Epithelial cell of proximal tubule (primary cell): ENCODE results near the gene NAB2. TPM values are rescaled to one million over a fixed set of nuclear protein-coding genes. Genes with fewer than 3 reads are reported as not detected.
A peak's percentile ranks its signal among the peaks of the same experiment; 100 is the strongest.
"Not testable (repeated sequence)": the region's sequence is repeated elsewhere in the genome, so short reads cannot be mapped to it uniquely, and the experiment has no call there.

Source experiments
- DNase-seq: peaks from one replicate; pipeline ENCODE4 v3.0.0-alpha.2; 2011; ENCODE audit warnings: low read depth
- H3K4me3 ChIP-seq: 2 replicates; pipeline ENCODE4 v1.5.1; 2011; ENCODE audit warnings: low read depth, mild to moderate bottlenecking, low read length
- CTCF ChIP-seq: conservative IDR thresholded peaks from 2 replicates; pipeline ENCODE4 v1.5.1; 2012; ENCODE audit warnings: low read depth, mild to moderate bottlenecking, low read length
- total RNA-seq: library from RNA; depleted of rRNA; stranded (reverse); fragments of >200 nt; gene quantifications from 2 replicates; pipeline ENCODE4 v1.2.3, GENCODE V29; 2015

Gene NAB2
- total RNA-seq, 1 donor from 2014 or later: 24.4 TPM

DNA sequence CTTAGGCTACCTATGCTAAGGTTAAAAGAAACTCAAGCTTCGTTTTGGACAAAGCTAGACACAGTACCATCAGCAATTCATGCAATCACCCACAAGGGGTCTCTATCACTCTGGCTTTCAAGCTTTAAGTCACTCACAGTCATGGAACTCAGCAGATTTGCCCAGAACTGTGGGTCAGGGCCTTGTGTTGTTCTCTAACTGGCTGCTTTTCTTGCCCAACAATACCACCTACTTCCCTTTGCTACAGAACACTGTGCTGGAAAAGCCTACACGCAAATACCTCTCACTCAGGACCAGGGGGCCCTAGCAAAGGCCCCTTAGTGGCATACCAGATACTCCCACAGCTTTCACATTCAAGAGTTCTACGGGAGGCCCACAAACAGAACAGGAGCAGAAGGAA lies 19.4 kb upstream of the NAB2 start:
- no peak overlapping the region for H3K4me3 ChIP-seq
- peak; percentile 52 for DNase-seq
- peak; percentile 97 for TF ChIP-seq CTCF

GRCh38 chr12:57072661-57073060 lies 16.3 kb upstream of the NAB2 start:
- no peak for DNase-seq
- no peak overlapping the region for H3K4me3 ChIP-seq
- TF ChIP-seq CTCF: no peak

- H3K4me3 ChIP-seq, DNase-seq: not testable (repeated sequence)
Observed at GRCh38 chr12:57073566-57074450, 15.1 kb upstream of the NAB2 start.

GRCh38 chr12:57078519-57079404 lies 10.2 kb upstream of the NAB2 start, which contains the start of gene NEMP1:
Gene NEMP1 (minus strand): TSS chr12:57078791. CDS start chr12:57078745, 46 bp downstream.
- peak within 1 kb of the TSS; percentile 92 for H3K4me3 ChIP-seq
- peak; percentile 100 for DNase-seq
- TF ChIP-seq CTCF: no peak

GRCh38 chr12:57079821-57080220 lies 9.1 kb upstream of the NAB2 start:
- H3K4me3 ChIP-seq: no peak overlapping the region
- DNase-seq: no peak
- TF ChIP-seq CTCF: no peak

- DNase-seq: no peak
- H3K4me3 ChIP-seq: no peak overlapping the region
- TF ChIP-seq CTCF: no peak
Observed at GRCh38 chr12:57080855-57081254, 8.1 kb upstream of the NAB2 start.

- TF ChIP-seq CTCF: no peak
- no peak for DNase-seq
- peak overlapping the region; percentile 93 for H3K4me3 ChIP-seq
Observed at GRCh38 chr12:57085999-57086492, 2.9 kb upstream of the NAB2 start.
